UCSD-AML1 (cell line): ENCODE data around the gene RCAN3.
"Not testable (repeated sequence)": the region's sequence is repeated elsewhere in the genome, so short reads cannot be mapped to it uniquely, and the experiment has no call there.

Experiments
- DNase-seq: peaks from one replicate; lab custom pipeline; 2025; ENCODE audit not compliant: unreplicated experiment; lab: John Stamatoyannopoulos, UW

The RCAN3 gene

DNA sequence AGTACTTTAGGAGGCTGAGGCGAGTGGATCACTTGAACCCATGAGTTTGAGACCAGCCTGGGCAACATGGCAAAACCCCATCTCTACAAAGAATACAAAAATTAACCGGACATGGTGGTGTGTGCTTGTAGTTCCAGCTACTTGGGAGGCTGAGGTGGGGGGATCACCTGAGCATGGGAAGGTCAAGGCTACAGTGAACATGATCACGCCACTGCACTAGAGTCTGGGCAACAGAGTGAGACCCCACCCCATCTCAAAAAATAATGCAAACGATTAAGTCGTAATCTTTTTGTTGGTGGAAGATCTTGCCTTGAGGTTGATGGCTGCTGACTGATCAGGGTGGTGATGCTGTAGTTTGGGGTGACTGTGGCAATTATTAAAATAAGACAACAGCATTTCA, 6.3 kb downstream of the RCAN3 start:
- no peak for DNase-seq

DNA sequence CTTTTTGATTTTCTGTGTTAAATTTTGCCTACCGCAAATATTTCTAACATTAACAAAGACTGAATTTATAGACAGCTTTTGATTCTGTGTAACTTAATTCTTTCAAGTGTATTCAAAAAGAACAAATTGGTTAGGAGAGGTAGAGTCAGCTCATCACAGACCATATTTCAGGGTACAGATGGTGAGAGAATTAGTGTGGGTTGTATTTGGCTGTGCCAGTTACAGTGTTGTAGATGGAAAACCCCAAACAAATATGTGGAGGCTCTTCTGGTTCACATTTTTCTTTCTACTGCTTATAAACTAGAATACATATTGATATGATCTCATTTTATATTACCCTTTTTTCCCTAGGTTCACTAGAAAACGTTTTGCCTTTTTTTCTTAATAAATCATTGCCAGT, 11.1 kb downstream of the RCAN3 start:
- DNase-seq, result no peak

DNA sequence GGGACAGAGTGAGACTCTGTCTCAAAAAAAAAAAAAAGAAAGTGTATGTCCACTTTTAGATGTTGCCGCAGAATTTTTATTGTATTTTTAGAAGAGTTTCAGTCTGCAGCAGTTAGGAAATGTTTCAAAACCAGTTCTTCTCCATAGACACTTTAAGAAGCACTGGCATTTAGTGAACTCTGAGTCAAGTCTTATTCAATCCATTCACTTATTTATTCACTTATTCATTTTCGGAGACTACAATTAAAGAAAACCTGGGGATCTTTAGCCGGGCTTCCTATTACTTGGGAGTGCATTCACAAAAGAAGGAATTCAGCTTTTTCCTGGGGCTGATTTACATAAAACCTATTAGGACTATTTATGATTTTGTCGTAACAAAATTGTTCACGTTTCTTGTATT, 12.3 kb downstream of the RCAN3 start:
- no peak for DNase-seq

DNA sequence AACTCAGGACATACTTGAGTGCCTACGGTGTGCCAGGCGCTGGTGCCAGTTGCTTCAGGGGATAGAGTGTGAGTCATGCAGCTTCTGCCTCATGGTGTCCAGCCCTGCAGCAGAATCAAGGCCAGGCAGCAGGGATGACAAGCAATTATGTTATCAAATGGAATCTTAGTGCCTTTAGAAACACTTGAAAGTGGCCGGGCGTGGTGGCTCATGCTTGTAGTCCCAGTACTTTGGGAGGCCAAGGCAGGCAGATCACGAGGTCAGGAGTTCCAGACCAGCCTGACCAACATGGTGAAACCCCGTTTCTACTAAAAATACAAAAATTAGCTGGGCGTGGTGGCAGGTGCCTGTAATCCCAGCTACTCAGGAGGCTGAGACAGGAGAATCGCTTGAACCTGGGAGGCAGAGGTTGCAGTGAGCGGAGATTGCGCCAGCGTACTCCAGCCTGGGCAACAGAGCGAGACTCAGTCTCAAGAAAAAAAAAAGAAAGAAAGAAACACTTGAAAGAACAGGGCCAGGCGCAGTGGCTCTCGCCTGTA, 13.1 kb downstream of the RCAN3 start:
- DNase-seq, result not testable (repeated sequence)

DNA sequence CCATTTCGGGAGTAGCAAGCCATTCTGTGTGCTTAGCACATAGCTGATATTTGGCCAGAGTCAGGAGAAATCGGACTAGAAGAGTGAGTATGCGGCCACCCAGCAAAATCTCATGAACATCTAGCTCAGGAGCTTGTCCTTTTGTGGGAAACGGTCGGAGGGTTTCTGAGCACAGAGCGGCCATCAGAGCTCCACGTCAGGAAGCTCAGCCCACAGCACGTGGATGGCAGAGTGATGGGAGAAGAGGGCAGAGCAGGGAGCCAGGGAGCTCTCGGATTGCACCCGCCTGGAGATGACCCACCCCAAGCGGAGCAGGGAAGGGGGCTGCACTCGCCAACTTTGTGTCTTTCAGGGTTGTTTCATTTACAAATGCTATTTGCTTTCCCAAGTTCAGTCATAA, 13.9 kb downstream of the RCAN3 start:
- no peak for DNase-seq

DNA sequence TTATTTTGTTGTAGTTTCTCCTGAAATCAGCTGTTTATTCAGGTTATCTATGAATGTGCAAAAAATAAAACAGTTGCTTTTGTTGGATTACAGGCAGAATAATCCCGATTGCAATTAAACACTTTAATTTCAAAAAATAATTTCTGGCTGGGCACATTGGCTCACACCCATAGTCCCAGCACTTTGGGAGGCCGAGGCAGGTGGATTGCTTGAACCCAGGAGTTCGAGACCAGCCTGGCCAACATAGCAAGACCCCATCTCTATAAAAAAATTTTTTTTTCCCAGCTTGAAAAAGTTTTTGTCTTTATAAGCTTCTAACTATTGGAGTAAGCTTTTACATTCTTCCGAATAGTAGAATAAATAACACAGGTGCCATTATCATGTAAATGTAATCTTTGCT, 15.3 kb downstream of the RCAN3 start:
- DNase-seq, result no peak

DNA sequence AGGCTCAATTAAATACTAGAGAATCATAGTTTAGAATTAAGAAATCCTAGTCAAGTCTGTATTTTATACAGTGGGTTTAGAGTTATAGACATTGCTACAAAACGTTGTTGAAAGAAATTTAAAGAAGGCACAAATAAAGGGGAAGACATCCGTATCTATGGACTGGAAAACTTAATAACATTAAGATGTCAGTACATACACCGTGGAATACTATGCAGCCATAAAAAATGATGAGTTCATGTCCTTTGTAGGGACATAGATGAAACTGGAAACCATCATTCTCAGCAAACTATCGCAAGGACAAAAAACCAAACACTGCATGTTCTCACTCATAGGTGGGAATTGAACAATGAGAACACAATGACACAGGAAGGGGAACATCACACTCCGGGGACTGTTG, 17.6 kb downstream of the RCAN3 start:
- not testable (repeated sequence) for DNase-seq

DNA sequence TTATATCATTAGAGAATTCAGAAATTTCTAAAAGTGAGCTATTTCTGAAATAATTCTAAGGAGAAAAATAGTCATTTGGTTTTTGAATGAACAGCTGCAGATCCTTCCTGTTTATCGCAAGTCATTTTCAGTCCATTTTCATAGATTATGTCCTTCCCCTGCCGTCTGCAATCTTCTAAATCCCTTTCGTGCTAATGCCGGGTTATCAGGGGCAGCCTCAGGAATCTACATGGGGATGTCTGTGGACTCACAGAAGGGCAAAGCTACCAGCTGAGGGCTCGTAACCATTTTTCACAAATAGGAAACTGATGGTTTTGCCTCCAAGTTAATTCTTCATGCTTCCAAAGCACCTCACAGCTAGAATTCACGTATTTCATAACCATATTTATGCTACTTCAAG, 23.0 kb downstream of the RCAN3 start:
- DNase-seq, result no peak

DNA sequence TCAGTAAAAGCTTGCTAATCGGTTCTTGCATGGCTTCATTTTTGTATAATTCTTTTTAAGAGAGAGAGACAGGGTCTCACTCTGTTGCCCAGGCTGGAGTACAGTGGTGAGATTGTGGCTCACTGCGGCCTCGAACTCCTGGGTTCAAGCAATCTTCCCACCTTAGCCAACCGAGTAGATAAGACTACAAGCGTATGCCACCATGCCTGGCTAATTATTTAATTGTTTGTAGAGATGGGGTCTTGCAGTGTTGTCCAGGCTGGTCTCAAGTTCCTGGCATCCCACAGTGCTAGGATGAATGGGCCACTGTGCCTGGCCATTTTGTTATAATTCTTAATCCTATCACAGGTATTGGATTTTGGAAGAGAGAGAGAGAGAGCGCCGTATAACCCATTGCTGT, 23.4 kb downstream of the RCAN3 start:
- no peak for DNase-seq

DNA sequence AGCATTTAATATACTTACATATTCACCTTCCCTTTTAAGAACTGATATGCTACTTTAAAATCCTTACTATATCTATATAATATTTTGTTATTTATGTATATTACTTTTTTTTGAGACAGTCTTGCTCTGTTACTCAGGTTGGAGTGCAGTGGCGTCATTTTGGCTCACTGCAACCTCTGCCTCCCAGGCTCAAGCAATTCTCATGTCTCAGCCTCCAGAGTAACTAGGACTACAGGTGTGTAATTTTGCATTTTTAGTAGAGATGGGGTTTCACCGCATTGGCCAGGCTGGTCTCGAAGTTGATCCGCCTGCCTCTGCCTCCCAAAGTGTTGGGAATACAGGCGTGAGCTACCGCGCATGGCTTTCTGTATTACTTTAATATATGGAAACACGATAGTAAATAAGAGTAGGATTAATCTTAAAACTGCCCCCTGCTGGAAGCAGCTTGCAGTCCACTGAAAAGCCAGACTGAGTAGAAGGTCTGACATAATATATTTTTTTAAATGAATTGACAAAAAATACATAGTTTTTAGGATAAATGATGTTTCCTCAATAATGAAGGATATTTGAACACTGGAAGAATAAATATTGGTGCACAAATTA, 24.4 kb downstream of the RCAN3 start:
- peak; percentile 21 for DNase-seq

DNA sequence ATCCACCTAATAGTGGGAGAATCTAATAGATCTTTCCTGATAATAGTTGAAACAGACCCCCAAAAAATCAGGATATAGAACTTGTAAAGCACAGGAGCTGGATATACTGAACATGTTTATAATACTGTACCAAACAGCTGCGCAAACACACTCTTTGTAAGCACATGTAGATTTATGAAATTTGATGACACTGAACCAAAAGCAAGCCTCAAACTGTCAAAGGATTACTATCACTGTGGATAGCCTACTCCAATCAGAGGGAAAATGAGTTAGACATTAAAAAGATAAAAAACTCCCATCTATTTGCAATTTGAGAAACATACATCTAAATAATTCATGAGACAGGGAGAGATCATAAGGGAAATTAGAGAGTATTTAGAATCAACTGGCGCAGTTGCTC, 26.1 kb downstream of the RCAN3 start:
- no peak for DNase-seq

DNA sequence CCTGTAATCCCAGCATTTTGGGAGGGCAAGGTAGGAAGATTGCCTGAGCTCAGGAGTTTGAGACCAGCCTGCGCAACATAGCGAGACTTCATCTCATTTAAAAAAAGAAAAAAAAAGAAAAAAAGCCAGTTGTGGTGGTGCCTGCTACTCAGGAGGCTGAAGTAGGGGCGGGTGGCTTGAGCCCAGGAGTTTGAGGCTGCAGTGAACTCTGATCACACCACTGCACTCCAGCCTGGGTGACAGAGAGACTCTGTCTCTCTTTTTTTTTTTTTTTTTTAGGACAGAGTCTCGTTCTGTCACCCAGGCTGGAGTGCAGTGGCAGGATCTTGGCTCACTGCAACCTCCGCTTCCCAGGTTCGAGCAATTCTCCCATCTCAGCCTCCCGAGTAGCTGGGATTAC, 26.7 kb downstream of the RCAN3 start:
- DNase-seq, result not testable (repeated sequence)

DNA sequence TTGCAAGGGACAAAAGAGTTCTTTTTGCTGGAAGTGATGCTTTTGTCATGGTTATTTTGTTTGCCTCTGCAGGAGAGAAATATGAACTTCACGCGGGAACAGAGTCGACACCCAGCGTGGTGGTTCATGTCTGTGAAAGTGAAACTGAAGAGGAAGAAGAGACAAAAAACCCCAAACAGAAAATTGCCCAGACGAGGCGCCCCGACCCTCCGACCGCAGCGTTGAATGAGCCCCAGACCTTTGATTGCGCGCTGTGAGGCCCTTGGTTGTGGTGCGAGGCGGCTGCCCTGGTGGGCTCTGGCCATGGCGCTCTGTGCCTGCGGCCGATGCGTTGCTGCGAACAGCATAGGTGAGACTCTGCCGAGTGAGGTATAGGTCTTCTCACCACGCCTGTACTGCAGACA, 32.4 kb downstream of the RCAN3 start:
- peak; percentile 21 for DNase-seq

DNA sequence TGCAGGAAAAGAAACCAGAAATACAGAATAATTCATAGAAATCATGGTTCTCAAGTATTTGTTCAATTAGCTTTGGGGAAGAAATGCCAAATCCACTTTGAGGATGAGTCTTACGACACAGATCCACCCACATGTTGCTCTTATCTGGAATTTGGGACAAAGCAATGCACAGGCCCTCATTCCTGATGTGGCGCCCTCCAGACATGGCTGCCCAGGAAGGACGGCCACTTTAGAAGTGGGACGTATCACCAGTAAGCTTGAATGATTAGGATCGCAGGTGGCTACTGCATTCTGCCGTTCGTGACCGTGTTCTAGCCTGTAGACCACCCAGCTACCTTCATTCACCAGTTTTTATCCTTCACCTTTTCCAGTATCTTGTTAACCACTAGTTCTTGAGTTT, 33.1 kb downstream of the RCAN3 start:
- no peak for DNase-seq

DNA sequence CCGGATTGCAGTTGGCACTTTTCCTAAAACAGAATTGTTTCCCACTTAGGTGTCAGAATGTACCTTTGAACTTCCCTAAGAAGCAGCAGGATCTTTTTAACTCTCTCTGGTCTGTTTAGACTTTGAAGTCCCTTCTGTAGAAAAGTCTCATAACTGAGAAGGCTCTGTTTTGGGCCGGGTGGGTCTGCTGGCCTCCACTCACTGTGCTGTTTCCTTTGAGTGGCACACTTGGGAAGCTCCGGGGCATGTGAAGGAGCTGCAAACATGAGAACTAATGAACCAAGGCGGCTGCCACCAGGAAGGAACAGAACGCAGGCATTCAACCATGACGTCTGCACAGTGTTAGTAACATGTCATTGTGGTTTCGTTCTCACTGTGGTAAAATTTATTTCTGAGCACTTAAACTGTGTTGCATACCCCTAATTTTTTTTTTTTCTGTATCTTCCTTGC, 33.8 kb downstream of the RCAN3 start:
- DNase-seq, result peak; percentile 63

DNA sequence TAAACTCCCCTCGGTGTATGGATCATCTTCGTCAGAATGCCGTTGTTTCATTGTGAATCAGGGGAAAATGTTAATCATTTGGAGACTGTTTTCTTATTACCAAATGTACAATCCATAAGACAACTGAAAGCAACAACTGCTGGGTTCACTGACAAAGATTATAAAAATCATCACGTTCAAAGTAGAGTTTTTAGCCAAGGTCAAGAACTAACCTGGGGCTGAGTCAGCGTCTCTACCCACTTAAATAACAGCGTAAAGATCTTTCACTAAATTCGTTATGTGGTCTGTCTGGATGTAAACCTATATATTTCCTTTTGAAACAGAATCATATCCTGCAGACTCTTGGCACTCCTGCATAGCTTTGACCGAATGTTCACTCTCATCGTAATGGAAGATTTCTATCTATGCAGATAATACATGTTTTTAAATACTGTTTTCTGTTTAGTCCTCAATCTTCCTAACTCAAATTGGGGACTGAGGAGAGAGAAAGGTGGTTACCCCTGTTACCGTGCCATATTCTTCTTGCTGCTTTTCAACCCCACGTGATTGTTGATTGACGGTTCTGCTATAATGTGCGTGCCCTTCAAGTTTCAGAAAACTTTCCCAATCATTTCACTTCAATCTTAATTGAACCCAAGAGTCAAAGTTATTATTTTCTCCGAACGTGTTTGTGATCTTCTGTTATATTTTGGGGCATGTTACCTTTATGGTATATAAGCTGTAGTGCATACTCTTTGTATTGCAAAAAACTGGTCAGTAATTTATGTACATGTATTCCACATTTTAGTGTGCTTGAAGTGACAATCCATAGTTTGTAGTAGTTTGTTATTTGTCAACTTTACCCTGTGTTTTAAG, 37.6 kb downstream of the RCAN3 start:
- no peak for DNase-seq

DNA sequence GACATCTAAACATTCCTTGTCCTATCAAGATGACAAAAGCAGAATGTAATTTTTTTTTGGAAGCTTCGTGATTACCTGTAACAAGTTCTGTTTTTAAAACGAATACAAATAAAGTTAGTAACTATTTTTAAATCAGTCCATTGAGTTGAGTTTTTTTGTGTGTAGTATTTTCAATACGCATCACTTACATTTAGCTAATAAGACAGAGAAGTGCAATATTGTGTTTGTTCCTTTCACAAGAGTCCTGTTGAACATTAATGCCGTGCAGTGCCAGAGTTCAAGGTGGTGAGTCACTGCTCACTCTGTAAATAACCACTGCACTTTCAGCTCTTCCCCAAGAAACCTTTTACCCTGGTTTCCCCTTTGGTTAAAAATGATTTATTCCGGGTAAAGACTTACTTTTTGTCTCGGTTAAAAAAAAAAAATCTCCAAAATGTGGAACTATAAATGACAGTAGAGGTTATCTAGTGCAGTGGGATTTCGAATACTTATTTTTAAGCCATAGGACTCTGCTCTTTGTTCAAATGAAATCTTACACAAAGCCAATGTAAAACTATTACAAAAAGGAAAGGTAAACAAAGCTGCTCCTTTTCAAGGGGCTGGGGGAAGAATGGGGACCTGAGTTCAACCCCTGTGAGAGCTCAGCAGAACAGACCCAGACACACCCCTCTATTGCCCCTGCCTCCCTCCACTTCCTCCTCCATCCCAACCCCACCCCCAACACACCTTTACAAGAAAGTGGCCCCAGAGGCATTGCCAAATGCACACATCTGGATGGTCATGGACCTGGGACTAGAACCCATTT, 38.5 kb downstream of the RCAN3 start:
- no peak for DNase-seq

DNA sequence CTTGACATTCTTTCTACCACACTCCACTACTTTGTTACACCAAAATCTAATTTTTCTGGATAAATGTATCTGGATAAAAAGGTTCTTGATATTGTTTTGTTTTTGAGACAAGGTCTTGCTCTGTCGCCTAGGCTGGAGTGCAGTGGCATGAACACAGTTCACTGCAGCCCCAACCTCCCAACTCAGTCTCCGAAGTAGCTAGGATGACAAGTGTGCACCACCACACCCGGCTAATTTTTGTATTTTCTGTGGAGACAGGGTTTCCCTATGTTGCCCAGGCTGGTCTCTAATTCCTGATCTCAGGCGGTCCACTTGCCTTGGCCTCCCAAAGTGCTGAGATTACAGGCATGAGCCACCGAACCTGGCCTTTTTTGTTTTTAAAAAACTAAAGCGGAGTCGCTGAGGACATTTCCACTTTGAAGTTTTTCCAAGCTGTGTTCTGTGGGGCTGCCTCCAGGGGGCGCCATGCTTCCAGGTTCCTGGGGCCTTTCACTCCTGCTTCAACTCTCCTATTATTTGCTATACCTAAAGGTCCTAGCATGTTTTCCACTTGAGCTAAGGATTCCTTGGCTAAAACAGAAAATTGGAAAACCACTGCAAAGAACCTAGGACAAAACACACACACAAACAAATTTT, 39.2 kb downstream of the RCAN3 start:
- DNase-seq, result peak; percentile 54

DNA sequence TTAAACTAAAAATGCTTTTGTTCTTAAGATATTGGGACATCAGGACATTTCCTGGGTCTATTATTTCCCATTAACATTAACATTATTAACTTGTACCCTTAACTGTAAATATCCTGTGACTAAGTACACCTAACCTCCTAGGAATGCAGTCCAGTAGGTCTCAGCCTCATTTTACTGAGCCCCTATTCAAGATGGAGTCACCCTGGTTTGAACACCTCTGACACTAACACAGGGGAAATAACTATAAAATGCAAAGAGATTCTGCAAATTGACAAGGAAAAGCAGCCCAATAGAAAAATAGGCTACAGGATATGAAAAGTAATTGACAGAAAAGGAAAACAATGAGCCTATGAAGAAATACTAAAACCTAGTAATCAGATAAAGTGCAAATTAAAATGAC, 41.6 kb downstream of the RCAN3 start:
- no peak for DNase-seq

DNA sequence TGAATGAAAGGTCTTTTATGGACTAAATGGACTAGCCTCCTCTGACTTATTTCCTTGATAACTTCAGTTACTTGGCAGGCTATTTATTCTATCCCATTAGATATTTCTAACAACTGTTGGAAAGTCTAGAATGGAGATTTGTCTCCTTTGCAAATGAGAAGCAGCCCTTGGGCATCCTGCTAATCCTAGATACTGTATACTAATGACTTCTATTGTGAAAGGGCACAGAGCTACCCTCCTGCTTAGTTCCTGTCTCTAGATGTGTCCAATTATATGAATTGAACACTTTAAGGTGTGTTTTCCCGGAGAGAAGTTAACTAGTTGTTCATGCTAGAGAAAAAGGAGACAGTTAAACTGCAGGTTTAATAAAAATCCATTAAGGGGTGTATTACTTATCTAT, 43.0 kb downstream of the RCAN3 start:
- DNase-seq, result no peak

DNA sequence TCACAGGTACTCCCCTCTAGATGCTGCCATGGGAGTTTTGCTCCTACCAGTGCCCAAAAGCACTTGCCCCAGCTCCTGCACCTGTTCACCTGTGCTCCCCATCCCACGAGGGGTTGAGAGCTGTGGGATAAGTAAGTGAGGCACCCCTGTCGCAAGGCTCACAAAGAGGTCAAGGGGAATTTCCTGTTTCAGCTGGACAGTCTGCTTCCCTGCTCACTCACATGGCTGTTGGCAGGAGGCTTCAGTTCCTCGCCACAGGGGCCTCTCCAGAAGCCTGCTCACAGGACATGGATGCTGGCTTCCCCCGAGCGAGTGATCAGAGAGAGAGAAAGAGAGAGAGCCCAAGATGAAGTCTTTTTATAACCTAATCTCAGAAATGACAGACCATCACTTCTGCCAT, 44.6 kb downstream of the RCAN3 start:
- no peak for DNase-seq
